B cell (primary cell): ENCODE measurements around the gene MAD1L1.

ENCODE experiments used
- CTCF ChIP-seq: fragments of 200-600 bp; IDR thresholded peaks from one replicate; pipeline ENCODE4 v1.8.0; 2022; ENCODE audit warnings: antibody characterized with exemption, mild to moderate bottlenecking
- EZH2 ChIP-seq: IDR thresholded peaks from 2 replicates; pipeline ENCODE4 v1.6.1; 2012; ENCODE audit warnings: borderline replicate concordance, low read depth, mild to moderate bottlenecking, moderate library complexity, low read length; ENCODE audit not compliant: insufficient read depth, poor library complexity, severe bottlenecking

GRCh38 chr7:1956141-1956540 lies 276.6 kb downstream of the MAD1L1 start:
- TF ChIP-seq CTCF, result no peak
- TF ChIP-seq EZH2, result no peak
